Stomach (tissue), 9 donors: ENCODE data around the gene KIF17. TPM values are rescaled to one million over a fixed set of nuclear protein-coding genes. Genes with fewer than 3 reads are reported as not detected.

Source experiments
- DNase-seq, 2 donors: peaks; one replicate each; pipeline versions ENCODE4 v3.0.0 to v3.0.0-alpha.2; 2013 to 2019
- H3K27ac ChIP-seq, 5 donors: fragments of 200-600 bp in 4 of 5; sonication (generic) in 4 of 5; one replicate each; pipeline ENCODE4 v1.5.1; 2013 to 2019; ENCODE audit warnings: mild to moderate bottlenecking in 1 of 5, moderate library complexity in 1 of 5
- H3K27me3 ChIP-seq, 3 donors: fragments of 200-600 bp; sonication (generic); one replicate each; pipeline ENCODE4 v1.5.1; 2017 to 2019; ENCODE audit warnings: mixed run types in 1 of 3
- H3K36me3 ChIP-seq, 4 donors: fragments of 200-600 bp; sonication (generic); 1 replicate in 3 of 4; 2 replicates in 1 of 4; pipeline ENCODE4 v1.5.1; 2016 to 2019
- H3K4me1 ChIP-seq, 4 donors: fragments of 200-600 bp; sonication (generic); one replicate each; pipeline ENCODE4 v1.5.1; 2016 to 2019
- H3K4me3 ChIP-seq, 4 donors: fragments of 200-600 bp; sonication (generic) in 3 of 4; one replicate each; pipeline ENCODE4 v1.5.1; 2016 to 2019; ENCODE audit warnings: mild to moderate bottlenecking in 1 of 4
- H3K9me3 ChIP-seq, 4 donors: fragments of 200-600 bp; sonication (generic); one replicate each; pipeline ENCODE4 v1.5.1; 2016 to 2019
- CTCF ChIP-seq, 7 experiments: fragments of 450-650 bp in 4 of 7; fragments of 200-600 bp in 3 of 7; sonication (generic) in 3 of 7; IDR thresholded peaks; one replicate each; pipeline ENCODE4 v1.5.1; 2016 to 2019; ENCODE audit warnings: antibody characterized with exemption in 7 of 7, control low read depth in 2 of 7, mild to moderate bottlenecking in 1 of 7
- EP300 ChIP-seq: sonication (generic); formaldehyde crosslinking; IDR thresholded peaks from one replicate; pipeline ENCODE4 v1.6.1; 2017; ENCODE audit warnings: antibody characterized with exemption
- POLR2A ChIP-seq, 4 donors: fragments of 450-650 bp; IDR thresholded peaks; one replicate each; pipeline ENCODE4 v1.6.1; 2016; ENCODE audit warnings: antibody characterized with exemption in 4 of 4, control low read depth in 2 of 4, mild to moderate bottlenecking in 1 of 4, moderate library complexity in 1 of 4
- POLR2AphosphoS5 ChIP-seq, 3 donors: sonication (generic); formaldehyde crosslinking; IDR thresholded peaks; one replicate each; pipeline ENCODE4 v1.6.1; 2016; ENCODE audit warnings: antibody characterized with exemption in 3 of 3
- WGBS, 5 donors: extraction: QIAGEN DNeasy Blood & Tissue Kit in 3 of 5; methylation state at CpG; one replicate each; pipeline versions ENCODE4 v1.1.5 to v1.1.7; 2013 to 2018; 5-methylcytosine and 5-hydroxymethylcytosine counted together
- intact Hi-C: fragments of 100-400 bp; cut with DNase I; formaldehyde crosslinking; loops from one replicate; pipeline ENCODE4 v1.15.1; 2023; ENCODE audit warnings: low total_unique reads
- polyA plus RNA-seq, 3 donors: library from polyadenylated mRNA; stranded (reverse); fragments of 200-250 nt; gene quantifications; one replicate each; pipeline ENCODE4 v1.2.3, GENCODE V29; 2013
- total RNA-seq, 5 donors: library from RNA; depleted of rRNA; stranded (reverse); fragments of >200 nt; gene quantifications; one replicate each; pipeline versions ENCODE4 v1.1.0 to v1.2.3, GENCODE V29; 2014 to 2016
- donor health status: healthy with polysubstance abuse.
- donor health status: Bipolar disorder and iron deficiency.
- donor health status: healthy.

Gene KIF17
- total and polyA plus RNA-seq, 8 donors = 0.56 to 1.5 (median 1.3) TPM; not detected in 3

- H3K27me3 ChIP-seq = no peaks in the 10 kb centered on the region
- TF ChIP-seq EP300 = no peak
- no peak for TF ChIP-seq POLR2A (IDR thresholded peaks at IDR 0.05)
- TF ChIP-seq CTCF (IDR thresholded peaks at IDR 0.05) = no peak
- no peak for TF ChIP-seq POLR2AphosphoS5 (IDR thresholded peaks at IDR 0.05)
- intact Hi-C loops = loop anchor here (5.0 kb wide), 1 partner anchor 107 kb away; no protein-coding TSS in a partner anchor
- no peak for DNase-seq
- peaks cover 15 to 29% (median 26%) of the 10 kb centered on the region in 4 donors for H3K36me3 ChIP-seq
- H3K27ac ChIP-seq = peak overlapping the region; percentile 24 to 95 (median 92)
- H3K4me1 ChIP-seq = peaks cover 19 to 38% (median 33%) of the 10 kb centered on the region in 4 donors
- no peaks in the 10 kb centered on the region for H3K9me3 ChIP-seq
- peak overlapping the region; percentile 86 to 99 (median 98) for H3K4me3 ChIP-seq
- WGBS, 5 donors = 0 to 2% (median 1%) methylated on average over 11 of the region's 11 CpGs
Measured at GRCh38 chr1:20634065-20634593, 83.7 kb downstream of the KIF17 start.

- peaks cover 0 to 3% (median 0%) of the 10 kb centered on the region in 3 donors for H3K27me3 ChIP-seq
- peak within 1 kb of the TSS; percentile 91 to 95 (median 94) for H3K27ac ChIP-seq
- peak within 1 kb of the TSS; percentile 86 to 99 (median 98) for H3K4me3 ChIP-seq
- 1 to 2% (median 1%) methylated on average over 48 to 93 of the region's 93 CpGs for WGBS, 5 donors
- intact Hi-C loops = loop anchor here (5.0 kb wide), 1 partner anchor 106 kb away; no protein-coding TSS in a partner anchor
- no peak for TF ChIP-seq POLR2A (IDR thresholded peaks at IDR 0.05)
- no peak for TF ChIP-seq EP300
- peak in 5 of 7 experiments; percentile 85 to 100 (median 98) for TF ChIP-seq CTCF (IDR thresholded peaks at IDR 0.05)
- TF ChIP-seq POLR2AphosphoS5 (IDR thresholded peaks at IDR 0.05) = peak; percentile 32 to 83 (median 77)
- no peaks in the 10 kb centered on the region for H3K9me3 ChIP-seq
- H3K4me1 ChIP-seq = peaks cover 19 to 38% (median 33%) of the 10 kb centered on the region in 4 donors
- H3K36me3 ChIP-seq = peaks cover 8 to 22% (median 19%) of the 10 kb centered on the region in 4 donors
- DNase-seq = peak; percentile 84 to 93
Measured at GRCh38 chr1:20633190-20634064, 84.4 kb downstream of the KIF17 start, which contains the start of gene PINK1. Gene PINK1, plus strand, starts transcription at chr1:20633458. Its CDS starts 91 bp downstream, at chr1:20633549.

- Histone ChIP-seq H3K4me1 (peaks cover 19 to 38% (median 33%) of the 10 kb centered on the region in 4 donors), H3K4me3 (no peak overlapping the region), H3K9me3 (no peaks in the 10 kb centered on the region), H3K36me3 (peaks cover 0 to 12% (median 8%) of the 10 kb centered on the region in 4 donors), H3K27ac (no peak overlapping the region), H3K27me3 (peaks cover 0 to 7% (median 0%) of the 10 kb centered on the region in 3 donors)
- TF ChIP-seq CTCF (IDR thresholded peaks at IDR 0.05) (no peak), POLR2AphosphoS5 (IDR thresholded peaks at IDR 0.05) (no peak), POLR2A (IDR thresholded peaks at IDR 0.05) (no peak), EP300 (no peak)
- DNase-seq = no peak
- intact Hi-C loops = loop anchor here (5.0 kb wide), 1 partner anchor 105 kb away; no protein-coding TSS in a partner anchor
- WGBS, 5 donors = 73 to 92% (median 82%) methylated on average over 3 of the region's 3 CpGs
Measured at GRCh38 chr1:20632386-20632785, 85.4 kb downstream of the KIF17 start.

- intact Hi-C loops = loop anchor here (5.0 kb wide), 1 partner anchor 103 kb away; no protein-coding TSS in a partner anchor
- no peak for DNase-seq
- WGBS, 5 donors = 22 to 49% (median 25%) methylated on average over 4 of the region's 4 CpGs
Measured at GRCh38 chr1:20630729-20631128, 87.1 kb downstream of the KIF17 start.

More at GRCh38 chr1:20630729-20631128, 87.1 kb downstream of the KIF17 start:
- H3K36me3 ChIP-seq = no peaks in the 10 kb centered on the region
- peaks cover 19 to 23% (median 22%) of the 10 kb centered on the region in 4 donors for H3K4me1 ChIP-seq
- H3K27me3 ChIP-seq = peaks cover 0 to 13% (median 0%) of the 10 kb centered on the region in 3 donors
- TF ChIP-seq POLR2A (IDR thresholded peaks at IDR 0.05) (no peak), EP300 (no peak), POLR2AphosphoS5 (IDR thresholded peaks at IDR 0.05) (no peak), CTCF (IDR thresholded peaks at IDR 0.05) (no peak)
- no peak overlapping the region for H3K4me3 ChIP-seq
- H3K9me3 ChIP-seq = no peaks in the 10 kb centered on the region
- no peak overlapping the region for H3K27ac ChIP-seq
